PC-3 (cell line): ENCODE results near the gene UMAD1. TPM values are rescaled to one million over a fixed set of nuclear protein-coding genes. Genes with fewer than 3 reads are reported as not detected.
A peak's percentile ranks its signal among the peaks of the same experiment; 100 is the strongest.

Source experiments
- ATAC-seq: fragments of 200-7000 bp; cut with Tn5 transposase; 2 replicates; pipeline ENCODE4 v1.9.1; 2020; ENCODE audit warnings: mild to moderate bottlenecking, moderate library complexity
- BruUV-seq: library from RNA; stranded (reverse); fragments of 400-500 nt; replicated peaks from 2 replicates; lab custom pipeline; 2021; lab: Mats Ljungman, UMichigan
- CTCF ChIA-PET: fragments of 300-600 bp; sonication (Branson Sonifier 250); formaldehyde crosslinking; loops from one replicate; lab custom pipeline; 2022; ENCODE audit warnings: antibody characterized with exemption; lab: Charles Lee
- POLR2A ChIA-PET: fragments of 300-600 bp; sonication (Branson Sonifier 250); formaldehyde crosslinking; loops from one replicate; lab custom pipeline; 2022; ENCODE audit warnings: antibody characterized with exemption; ENCODE audit not compliant: unreplicated experiment; lab: Charles Lee
- DNase-seq: peaks from one replicate; pipeline ENCODE4 v3.0.0-alpha.2; 2015
- H2AFZ ChIP-seq: fragments of 300-600 bp; sonication (generic); 2 replicates; pipeline ENCODE4 v1.6.0; 2016; ENCODE audit warnings: antibody characterized with exemption, low read length
- H3F3A ChIP-seq: fragments of 300-600 bp; sonication (generic); one replicate; pipeline ENCODE4 v1.6.0; 2017; ENCODE audit warnings: antibody characterized with exemption, low read length, control low read depth, mild to moderate bottlenecking; ENCODE audit not compliant: unreplicated experiment
- H3K27ac ChIP-seq: fragments of 300-600 bp; sonication (generic); 2 replicates; pipeline ENCODE4 v1.5.1; 2016; ENCODE audit warnings: mild to moderate bottlenecking, low read length
- H3K27me3 ChIP-seq: fragments of 300-600 bp; sonication (generic); 2 replicates; pipeline ENCODE4 v1.6.1; 2016; ENCODE audit warnings: low read length, mixed read lengths
- H3K36me3 ChIP-seq: fragments of 300-600 bp; sonication (generic); 2 replicates; pipeline ENCODE4 v1.6.1; 2016; ENCODE audit warnings: low read depth, mixed run types, low read length, mixed read lengths
- H3K4me1 ChIP-seq: fragments of 300-600 bp; sonication (generic); 2 replicates; pipeline ENCODE4 v1.5.1; 2016; ENCODE audit warnings: low read length; ENCODE audit not compliant: insufficient read depth
- H3K4me2 ChIP-seq: fragments of 300-600 bp; sonication (generic); 2 replicates; pipeline ENCODE4 v1.6.0; 2016; ENCODE audit warnings: low read length
- H3K4me3 ChIP-seq: fragments of 300-600 bp; sonication (generic); 2 replicates; pipeline ENCODE4 v1.5.1; 2016; ENCODE audit warnings: mild to moderate bottlenecking, low read length, mixed read lengths
- H3K79me2 ChIP-seq: fragments of 300-600 bp; sonication (generic); 2 replicates; pipeline ENCODE4 v1.6.1; 2017; ENCODE audit warnings: low read length, mixed read lengths
- H3K9ac ChIP-seq: fragments of 300-600 bp; sonication (generic); 2 replicates; pipeline ENCODE4 v1.6.0; 2016; ENCODE audit warnings: mild to moderate bottlenecking, low read length
- H3K9me2 ChIP-seq: fragments of 300-600 bp; sonication (generic); replicated peaks from 2 replicates; pipeline ENCODE4 v1.6.1; 2016; ENCODE audit warnings: mixed run types, low read length, mixed read lengths
- H3K9me3 ChIP-seq: fragments of 300-600 bp; sonication (generic); 2 replicates; pipeline ENCODE4 v1.6.1; 2016; ENCODE audit warnings: low read length, mixed read lengths
- H4K20me1 ChIP-seq: fragments of 300-600 bp; sonication (generic); 2 replicates; pipeline ENCODE4 v1.6.1; 2016; ENCODE audit warnings: low read length, mixed read lengths
- CTCF ChIP-seq: fragments of 300-600 bp; sonication (generic); conservative IDR thresholded peaks from 2 replicates; pipeline ENCODE4 v1.5.1; 2017; ENCODE audit warnings: antibody characterized with exemption, low read depth, mild to moderate bottlenecking, low read length
- EZH2 ChIP-seq: fragments of 300-600 bp; sonication (generic); IDR thresholded peaks from one replicate; pipeline ENCODE4 v1.6.1; 2017; ENCODE audit warnings: antibody characterized with exemption, mild to moderate bottlenecking, low read length; ENCODE audit not compliant: unreplicated experiment
- EZH2phosphoT487 ChIP-seq: fragments of 300-600 bp; sonication (generic); IDR thresholded peaks from 2 replicates; pipeline ENCODE4 v1.6.1; 2018; ENCODE audit warnings: mild to moderate bottlenecking, antibody characterized with exemption, low read length, borderline replicate concordance
- intact Hi-C: fragments of 100-400 bp; cut with micrococcal nuclease; formaldehyde crosslinking; loops from 2 replicates; pipeline ENCODE4 v1.9.0; 2023
- total RNA-seq: library from RNA; depleted of rRNA; stranded (reverse); fragments of >200 nt; gene quantifications from 2 replicates; pipeline ENCODE4 v1.2.3, GENCODE V29; 2014

The UMAD1 gene
- total RNA-seq, 1 experiment from 2014 or later: 8.9 TPM

- DNase-seq: no peak
- no peaks in the 10 kb centered on the region for H3K79me2 ChIP-seq
- no peak for ATAC-seq
- H4K20me1 ChIP-seq: no peaks in the 10 kb centered on the region
- H3K27ac ChIP-seq: no peak overlapping the region
- H3F3A ChIP-seq: no peaks in the 10 kb centered on the region
- no peaks in the 10 kb centered on the region for H3K36me3 ChIP-seq
- no peak overlapping the region for H3K4me3 ChIP-seq
- H3K9me2 ChIP-seq: no peaks in the 10 kb centered on the region
- H3K9ac ChIP-seq: no peak overlapping the region
- H2AFZ ChIP-seq: no peak overlapping the region
- TF ChIP-seq EZH2 (no peak), EZH2phosphoT487 (no peak), CTCF (no peak)
- H3K27me3 ChIP-seq: no peaks in the 10 kb centered on the region
- no peaks in the 10 kb centered on the region for H3K9me3 ChIP-seq
- ChIA-PET POLR2A (no interaction called here), CTCF (no interaction called here)
- intact Hi-C loops: no loop called here
- no peak overlapping the region for H3K4me2 ChIP-seq
- BruUV-seq: no TSS peak
- peaks cover 12% of the 10 kb centered on the region for H3K4me1 ChIP-seq
Observed at GRCh38 chr7:7883394-7883793, 242.8 kb downstream of the UMAD1 start.

- no peaks in the 10 kb centered on the region for H3F3A ChIP-seq
- no peaks in the 10 kb centered on the region for H4K20me1 ChIP-seq
- peak; percentile 98 for ATAC-seq
Observed at GRCh38 chr7:7884855-7885254, 244.3 kb downstream of the UMAD1 start.

More at GRCh38 chr7:7884855-7885254, 244.3 kb downstream of the UMAD1 start:
- TF ChIP-seq EZH2 (no peak), CTCF (no peak), EZH2phosphoT487 (no peak)
- DNase-seq: peak; percentile 55
- Histone ChIP-seq H3K79me2 (no peaks in the 10 kb centered on the region), H3K27ac (no peak overlapping the region), H3K27me3 (no peaks in the 10 kb centered on the region), H3K4me2 (no peak overlapping the region), H3K9ac (no peak overlapping the region), H3K4me1 (peaks cover 12% of the 10 kb centered on the region), H3K9me3 (no peaks in the 10 kb centered on the region), H3K9me2 (no peaks in the 10 kb centered on the region), H2AFZ (peak overlapping the region; percentile 39; the same call in 1 of the 2 replicates), H3K36me3 (no peaks in the 10 kb centered on the region), H3K4me3 (no peak overlapping the region)
- no TSS peak for BruUV-seq
- intact Hi-C loops: loop anchor here (1.0 kb wide), 1 partner anchor 34 kb away; no protein-coding TSS in a partner anchor
- ChIA-PET POLR2A (no interaction called here), CTCF (no interaction called here)
